DND-41 (cell line): Measurements from ENCODE around the gene DIRAS1.

Source experiments
- ATAC-seq: fragments of 200-7000 bp; cut with Tn5 transposase; 3 replicates; pipeline ENCODE4 v1.9.1; 2021; ENCODE audit warnings: low read depth; ENCODE audit not compliant: insufficient read depth
- DNase-seq: peaks from one replicate; pipeline ENCODE4 v3.0.0-alpha.2; 2020
- H2AFZ ChIP-seq: 2 replicates; pipeline ENCODE4 v1.6.0; 2012; ENCODE audit warnings: low read depth, low read length
- H3K27ac ChIP-seq: 2 replicates; pipeline ENCODE4 v1.5.1; 2012; ENCODE audit warnings: low read length, inconsistent platforms
- H3K27me3 ChIP-seq: fragments of 200-600 bp; sonication (generic); 2 replicates; pipeline ENCODE4 v1.6.0; 2012; ENCODE audit warnings: low read length, mild to moderate bottlenecking, inconsistent platforms; ENCODE audit not compliant: insufficient read depth, poor library complexity
- H3K36me3 ChIP-seq: 2 replicates; pipeline ENCODE4 v1.5.1; 2012; ENCODE audit warnings: low read length, inconsistent platforms; ENCODE audit not compliant: insufficient read depth
- H3K4me1 ChIP-seq: 2 replicates; pipeline ENCODE4 v1.5.1; 2012; ENCODE audit warnings: mild to moderate bottlenecking, low read length; ENCODE audit not compliant: insufficient read depth
- H3K4me2 ChIP-seq: 2 replicates; pipeline ENCODE4 v1.6.0; 2012; ENCODE audit warnings: mild to moderate bottlenecking, moderate library complexity, low read length, inconsistent platforms; ENCODE audit not compliant: insufficient read depth
- H3K4me3 ChIP-seq, 2 experiments: fragments of 200-600 bp in 1 of 2; shearing (Covaris generic) in 1 of 2; 2 replicates each; pipeline ENCODE4 v1.5.1; 2012 to 2016; ENCODE audit warnings: inconsistent platforms in 2 of 2, low read length in 2 of 2, mild to moderate bottlenecking in 2 of 2, low read depth in 1 of 2, moderate library complexity in 1 of 2
- H3K79me2 ChIP-seq: 2 replicates; pipeline ENCODE4 v1.6.0; 2012; ENCODE audit warnings: low read length, inconsistent platforms; ENCODE audit not compliant: insufficient read depth
- H3K9ac ChIP-seq: 2 replicates; pipeline ENCODE4 v1.6.0; 2012; ENCODE audit warnings: low read depth, mild to moderate bottlenecking, inconsistent platforms, low read length, moderate library complexity
- H3K9me3 ChIP-seq: 2 replicates; pipeline ENCODE4 v1.5.1; 2012; ENCODE audit warnings: low read length, moderate library complexity, mild to moderate bottlenecking, inconsistent platforms; ENCODE audit not compliant: insufficient read depth, severe bottlenecking
- H4K20me1 ChIP-seq: 2 replicates; pipeline ENCODE4 v1.6.0; 2012; ENCODE audit warnings: low read length; ENCODE audit not compliant: insufficient read depth
- EZH2 ChIP-seq: IDR thresholded peaks from 3 replicates; pipeline ENCODE4 v1.6.1; 2012; ENCODE audit warnings: borderline replicate concordance, low read depth, mild to moderate bottlenecking, moderate library complexity, low read length, inconsistent platforms; ENCODE audit not compliant: severe bottlenecking
- TF ChIP-seq, protein P1 (sequence below): IDR thresholded peaks from 2 replicates; pipeline ENCODE4 v1.5.1; 2012; ENCODE audit warnings: borderline replicate concordance, low read length, moderate library complexity, mild to moderate bottlenecking; ENCODE audit not compliant: poor library complexity, severe bottlenecking; ENCODE audit errors: extremely low read depth

The DIRAS1 gene, protein sequence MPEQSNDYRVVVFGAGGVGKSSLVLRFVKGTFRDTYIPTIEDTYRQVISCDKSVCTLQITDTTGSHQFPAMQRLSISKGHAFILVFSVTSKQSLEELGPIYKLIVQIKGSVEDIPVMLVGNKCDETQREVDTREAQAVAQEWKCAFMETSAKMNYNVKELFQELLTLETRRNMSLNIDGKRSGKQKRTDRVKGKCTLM

DNA sequence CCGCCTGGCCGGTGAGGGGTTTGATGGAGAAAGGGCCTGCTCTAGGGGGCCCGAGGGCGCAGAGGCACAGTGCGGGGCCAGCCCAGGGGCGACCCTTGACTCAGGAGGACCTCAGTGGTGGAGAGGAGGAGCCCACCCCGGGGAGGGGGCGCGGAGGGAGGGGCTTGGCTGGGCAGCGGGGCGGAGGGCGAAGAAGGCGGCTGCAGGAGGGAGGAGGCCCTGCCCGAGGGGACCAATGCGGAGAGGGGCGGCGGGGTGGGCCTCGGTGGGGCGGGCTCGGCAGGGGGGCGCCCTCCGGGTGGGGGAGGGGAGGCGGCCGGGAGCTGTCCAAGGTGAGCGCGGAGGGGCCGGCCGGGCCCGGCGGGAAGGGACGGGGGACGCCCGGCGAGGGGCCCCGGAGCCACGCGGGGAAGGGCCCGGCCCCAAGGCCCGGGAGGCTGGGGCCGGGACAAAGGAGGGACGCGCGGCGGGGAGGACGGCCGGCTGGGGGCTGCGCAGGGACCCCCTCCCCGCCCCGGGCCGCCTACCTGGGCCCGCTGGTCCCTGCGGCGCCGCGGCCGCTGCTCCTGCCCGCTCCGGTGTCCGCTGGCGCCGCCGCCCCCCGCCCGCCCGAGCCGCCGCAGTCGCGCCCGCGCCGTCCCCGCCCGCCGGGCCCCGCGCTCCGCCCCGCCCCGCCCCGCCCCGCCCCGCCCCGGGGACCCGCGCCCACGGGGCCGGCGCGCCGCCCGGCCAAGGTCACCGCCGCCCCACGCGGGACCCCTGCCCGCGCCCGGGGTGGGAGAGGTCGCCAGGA lies at the start of gene DIRAS1:
Gene DIRAS1 (minus strand): TSS at position 596 of the 793 bp plus-strand sequence. CDS start 3,566 bp downstream, outside the sequence.
- no peak within 1 kb of the TSS for H3K4me3 ChIP-seq
- H3K27ac ChIP-seq = no peak within 1 kb of the TSS
- no peaks in the 10 kb centered on the region for H4K20me1 ChIP-seq
- H2AFZ ChIP-seq = no peak within 1 kb of the TSS
- H3K27me3 ChIP-seq = no peaks in the 10 kb centered on the region
- H3K4me2 ChIP-seq = no peak within 1 kb of the TSS
- no peaks in the 10 kb centered on the region for H3K4me1 ChIP-seq
- no peak for TF ChIP-seq EZH2
- TF ChIP-seq, protein P1, sequence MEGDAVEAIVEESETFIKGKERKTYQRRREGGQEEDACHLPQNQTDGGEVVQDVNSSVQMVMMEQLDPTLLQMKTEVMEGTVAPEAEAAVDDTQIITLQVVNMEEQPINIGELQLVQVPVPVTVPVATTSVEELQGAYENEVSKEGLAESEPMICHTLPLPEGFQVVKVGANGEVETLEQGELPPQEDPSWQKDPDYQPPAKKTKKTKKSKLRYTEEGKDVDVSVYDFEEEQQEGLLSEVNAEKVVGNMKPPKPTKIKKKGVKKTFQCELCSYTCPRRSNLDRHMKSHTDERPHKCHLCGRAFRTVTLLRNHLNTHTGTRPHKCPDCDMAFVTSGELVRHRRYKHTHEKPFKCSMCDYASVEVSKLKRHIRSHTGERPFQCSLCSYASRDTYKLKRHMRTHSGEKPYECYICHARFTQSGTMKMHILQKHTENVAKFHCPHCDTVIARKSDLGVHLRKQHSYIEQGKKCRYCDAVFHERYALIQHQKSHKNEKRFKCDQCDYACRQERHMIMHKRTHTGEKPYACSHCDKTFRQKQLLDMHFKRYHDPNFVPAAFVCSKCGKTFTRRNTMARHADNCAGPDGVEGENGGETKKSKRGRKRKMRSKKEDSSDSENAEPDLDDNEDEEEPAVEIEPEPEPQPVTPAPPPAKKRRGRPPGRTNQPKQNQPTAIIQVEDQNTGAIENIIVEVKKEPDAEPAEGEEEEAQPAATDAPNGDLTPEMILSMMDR = no peak
- no peaks in the 10 kb centered on the region for H3K9me3 ChIP-seq
- no peaks in the 10 kb centered on the region for H3K36me3 ChIP-seq
- DNase-seq = no peak
- no peaks in the 10 kb centered on the region for H3K79me2 ChIP-seq
- ATAC-seq = no peak
- no peak within 1 kb of the TSS for H3K9ac ChIP-seq

GRCh38 chr19:2770055-2771013 lies 49.2 kb upstream of the DIRAS1 start:
- ATAC-seq = no peak
- H3K79me2 ChIP-seq = peaks cover 67% of the 10 kb centered on the region
- H4K20me1 ChIP-seq = peaks cover 67% of the 10 kb centered on the region
- H3K36me3 ChIP-seq = peaks cover 68% of the 10 kb centered on the region
- no peaks in the 10 kb centered on the region for H3K27me3 ChIP-seq
- DNase-seq = no peak
- no peak overlapping the region for H2AFZ ChIP-seq
- no peaks in the 10 kb centered on the region for H3K9me3 ChIP-seq
- TF ChIP-seq, protein P1 = no peak
- no peak for TF ChIP-seq EZH2
- H3K4me3 ChIP-seq = no peak overlapping the region
- H3K27ac ChIP-seq = no peak overlapping the region; the same call in 1 of the 2 replicates
- no peak overlapping the region for H3K9ac ChIP-seq
- no peaks in the 10 kb centered on the region for H3K4me1 ChIP-seq
- H3K4me2 ChIP-seq = no peak overlapping the region

GRCh38 chr19:2769218-2769617 lies 48.0 kb upstream of the DIRAS1 start:
- Histone ChIP-seq H3K9ac (no peak overlapping the region), H3K27me3 (no peaks in the 10 kb centered on the region), H3K4me1 (no peaks in the 10 kb centered on the region), H3K36me3 (peaks cover 70% of the 10 kb centered on the region), H3K9me3 (no peaks in the 10 kb centered on the region), H3K79me2 (peaks cover 56% of the 10 kb centered on the region), H3K4me2 (no peak overlapping the region), H4K20me1 (peaks cover 56% of the 10 kb centered on the region), H3K27ac (no peak overlapping the region), H3K4me3 (no peak overlapping the region), H2AFZ (no peak overlapping the region)
- no peak for TF ChIP-seq EZH2
- TF ChIP-seq, protein P1 = no peak
- DNase-seq (no peak), ATAC-seq (no peak)
